Stimulated activated CD4-positive, alpha-beta T cell treated with anti-CD3 and anti-CD28 coated beads, Interleukin-12 subunit alpha, Interleukin-12 subunit beta, amount 100 ng/mL, for 4 hours (primary cell): ENCODE data around the gene CXCL3.

ENCODE experiments used
- DNase-seq: peaks from one replicate; pipeline ENCODE4 v3.0.0-alpha.2; 2020

The CXCL3 gene

GRCh38 chr4:74009307-74009706 lies 29.2 kb downstream of the CXCL3 start:
- DNase-seq, result no peak

- no peak for DNase-seq
Measured at GRCh38 chr4:74006009-74006476, 32.4 kb downstream of the CXCL3 start.

DNA sequence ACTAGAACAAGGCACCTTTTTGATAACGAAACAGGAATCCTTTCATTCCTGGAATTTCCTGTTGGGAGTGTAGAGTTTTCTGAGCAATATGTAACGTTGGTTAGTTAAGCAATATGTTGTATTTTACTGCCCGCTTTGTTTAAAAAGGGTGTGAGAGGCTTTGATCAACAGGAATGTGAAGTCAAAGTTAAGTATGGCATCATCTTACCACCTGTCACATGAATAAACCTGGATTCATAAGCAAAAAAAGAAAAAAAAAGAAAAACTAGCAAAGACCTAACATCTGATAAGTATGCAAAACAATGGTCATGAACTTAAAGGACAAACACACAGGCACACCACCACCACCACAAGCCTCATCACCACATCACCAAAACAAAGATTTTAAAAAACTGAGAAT lies 33.0 kb downstream of the CXCL3 start:
- no peak for DNase-seq

- no peak for DNase-seq
Measured at GRCh38 chr4:74004668-74005067, 33.8 kb downstream of the CXCL3 start.

DNA sequence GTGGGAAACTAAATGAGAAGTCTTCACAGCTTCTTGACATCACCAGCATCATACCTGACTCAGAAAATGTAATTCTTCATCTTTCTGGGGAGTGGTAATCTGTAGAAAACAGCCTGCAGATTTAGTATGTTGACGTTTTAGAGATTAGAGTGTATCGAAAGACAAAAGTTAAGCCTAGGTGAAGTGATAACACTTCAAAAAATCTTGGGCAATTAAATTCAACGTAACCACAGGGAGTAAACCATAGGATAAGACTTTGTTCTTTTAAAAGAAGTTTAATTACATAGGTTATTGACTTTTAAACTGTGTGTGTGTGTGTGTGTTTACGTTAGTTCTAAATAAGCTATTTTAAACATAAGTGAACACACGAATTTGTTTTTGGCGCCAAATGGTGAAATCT lies 38.2 kb downstream of the CXCL3 start:
- DNase-seq, result no peak

DNA sequence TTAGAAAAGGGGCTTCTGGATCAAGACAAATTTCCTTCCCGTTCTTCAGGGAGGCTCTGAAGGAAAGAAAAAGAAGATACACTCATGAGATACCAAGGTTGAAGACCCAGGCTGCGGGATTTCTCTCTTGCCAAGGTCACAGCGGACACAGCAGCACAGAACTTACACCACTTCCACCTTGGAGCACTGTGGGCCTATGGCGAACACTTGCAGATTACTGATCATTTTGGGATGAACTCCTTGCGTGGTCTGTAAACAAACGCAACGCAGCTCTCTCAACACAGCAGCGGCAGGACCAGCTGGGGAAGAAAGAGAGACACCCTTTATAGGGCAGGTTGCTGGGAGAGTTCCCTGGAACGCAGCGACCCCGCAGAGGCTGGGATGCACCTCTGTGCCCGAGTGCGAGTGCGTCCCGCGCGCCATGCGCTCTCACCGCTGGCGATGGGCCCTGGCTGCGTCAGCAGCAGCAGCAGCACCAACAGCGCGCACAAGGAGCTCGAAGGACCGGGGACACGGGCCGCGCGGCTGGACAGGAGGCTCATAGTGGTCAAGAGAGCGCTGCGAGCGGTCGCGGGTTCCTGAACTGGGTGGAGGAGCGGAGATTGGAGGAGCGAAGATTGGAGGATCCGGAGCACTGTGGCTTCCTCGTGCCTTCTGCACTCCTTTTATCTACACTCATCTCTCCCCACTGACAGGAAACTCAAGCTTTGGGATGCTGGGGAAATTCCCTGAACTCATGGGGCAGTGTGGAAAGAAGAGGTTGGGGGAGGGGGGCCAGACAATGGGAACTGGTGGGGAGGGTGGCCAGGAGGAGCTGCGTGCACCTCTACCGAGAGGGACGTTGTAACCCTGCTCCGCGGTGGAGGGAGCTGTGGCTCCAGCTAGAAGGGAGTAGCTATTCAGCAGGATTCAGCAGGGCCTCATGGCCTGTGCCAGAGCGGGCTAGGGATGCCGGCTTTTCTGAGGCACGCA lies 40.2 kb downstream of the CXCL3 start, which contains the start of gene CXCL5:
CXCL5 (minus strand) TSS at position 638 of the 972 bp plus-strand sequence; CDS start at position 542, 96 bp downstream.
- no peak for DNase-seq

GRCh38 chr4:73992050-73992449 lies 46.4 kb downstream of the CXCL3 start:
- no peak for DNase-seq

DNA sequence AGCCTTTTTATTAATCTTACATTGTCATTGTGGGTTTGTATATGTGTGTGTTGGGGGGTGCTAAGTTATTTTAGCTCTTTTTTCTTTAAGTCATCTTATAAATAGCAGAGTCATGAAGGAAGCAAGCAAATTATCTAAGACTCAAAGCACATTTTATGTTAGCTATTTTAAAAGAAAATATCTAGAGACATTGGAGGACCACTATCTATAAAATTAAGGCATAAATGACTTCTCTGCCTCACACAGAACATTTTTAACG lies 46.8 kb downstream of the CXCL3 start:
- DNase-seq, result no peak

GRCh38 chr4:73990988-73991741 lies 47.3 kb downstream of the CXCL3 start:
- DNase-seq, result no peak

DNA sequence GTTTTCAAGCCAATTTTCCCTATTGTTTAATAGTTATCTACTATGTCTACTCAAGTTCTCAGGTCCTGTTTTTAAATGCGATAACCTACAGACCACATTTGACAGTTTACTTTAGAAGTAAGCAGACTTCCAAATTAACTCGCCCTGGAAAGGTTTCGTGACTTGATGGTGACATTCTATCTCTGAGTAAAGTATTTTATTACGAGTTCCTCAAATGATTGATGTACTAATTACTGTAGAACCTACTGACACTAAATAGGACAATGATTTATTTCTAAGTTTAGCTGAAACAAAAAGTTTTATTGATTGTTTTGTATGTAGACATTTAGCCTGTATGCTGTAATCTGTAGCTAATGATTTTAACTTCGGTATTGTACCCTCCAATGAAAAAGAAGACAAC lies 48.6 kb downstream of the CXCL3 start:
- no peak for DNase-seq

- DNase-seq, result no peak
Measured at GRCh38 chr4:73989031-73989430, 49.5 kb downstream of the CXCL3 start.

DNA sequence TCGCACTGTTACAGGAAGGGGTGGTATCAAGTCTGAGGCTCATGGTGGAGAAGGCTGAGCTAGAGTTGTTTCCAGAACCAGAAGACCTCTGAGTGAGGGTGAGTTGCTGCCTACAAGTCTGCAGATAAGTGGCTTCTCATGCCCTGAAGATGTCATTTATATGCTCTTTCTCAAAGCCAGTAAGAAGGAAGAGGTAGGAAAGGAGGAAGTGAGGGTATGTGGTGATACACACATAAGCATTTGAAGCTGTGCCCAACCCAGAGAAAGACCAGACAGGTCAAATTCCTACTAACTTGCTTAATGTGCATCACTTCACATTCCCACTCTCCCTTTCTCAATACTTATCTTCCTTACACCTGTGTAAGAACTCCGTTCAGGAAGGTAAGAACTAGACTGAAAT lies 50.4 kb downstream of the CXCL3 start, which contains the start of gene PPBP:
PPBP (minus strand) TSS at position 130 of the 400 bp plus-strand sequence; CDS start at position 43, 87 bp downstream.
- DNase-seq, result no peak
